GM21786 (cell line): ENCODE results near the gene MRM2.

Experiments
- ATAC-seq: cut with Tn5 transposase; IDR thresholded peaks from one replicate; pipeline ENCODE4 v1.9.1; 2021; ENCODE audit not compliant: unreplicated experiment

Gene MRM2

GRCh38 chr7:2193575-2194305 lies 48.3 kb downstream of the MRM2 start:
- ATAC-seq = no peak

- no peak for ATAC-seq
Measured at GRCh38 chr7:2192831-2193534, 49.0 kb downstream of the MRM2 start.

DNA sequence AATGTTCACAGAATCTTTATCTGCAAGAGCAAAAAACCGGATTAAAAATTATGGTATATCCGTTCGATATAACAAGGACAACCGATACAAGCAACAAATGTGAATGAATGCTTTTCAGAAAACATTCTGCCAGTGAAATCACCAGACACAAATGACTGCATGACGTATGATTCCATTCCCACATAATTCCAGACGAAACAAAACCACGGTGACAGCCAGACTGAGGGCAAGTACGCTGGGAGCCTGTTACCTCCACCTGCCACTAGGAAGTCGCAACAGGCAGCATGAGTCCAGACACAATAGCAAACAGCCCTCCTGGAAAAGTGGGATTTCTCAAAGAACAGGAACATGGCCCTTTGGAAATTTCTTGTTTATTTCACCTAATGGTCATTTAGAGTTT lies 51.0 kb downstream of the MRM2 start:
- no peak for ATAC-seq

GRCh38 chr7:2190531-2190930 lies 51.5 kb downstream of the MRM2 start:
- no peak for ATAC-seq

- no peak for ATAC-seq
Measured at GRCh38 chr7:2186166-2186565, 55.8 kb downstream of the MRM2 start.

DNA sequence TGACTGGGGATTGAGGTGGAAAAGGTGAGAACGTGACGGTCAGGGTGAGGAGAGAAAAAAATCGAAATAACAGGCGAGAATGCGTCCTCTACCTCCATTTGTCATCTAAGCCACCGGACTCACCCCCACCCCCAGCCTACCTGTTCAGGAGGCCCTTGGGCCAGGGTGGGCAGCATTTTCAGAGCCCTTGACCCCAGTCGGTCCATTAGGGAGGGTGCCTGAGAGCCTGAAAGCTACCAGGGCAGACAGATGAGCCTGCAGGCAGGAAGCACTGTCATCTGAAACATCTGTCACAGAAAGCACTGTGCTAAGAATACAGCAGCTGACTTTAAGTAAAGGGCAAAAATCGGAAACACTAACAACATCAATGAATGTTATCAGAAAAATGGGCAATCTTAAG lies 56.3 kb downstream of the MRM2 start:
- no peak for ATAC-seq
